ENCODE results near the gene TMOD3.

TMOD3 gene

DNA sequence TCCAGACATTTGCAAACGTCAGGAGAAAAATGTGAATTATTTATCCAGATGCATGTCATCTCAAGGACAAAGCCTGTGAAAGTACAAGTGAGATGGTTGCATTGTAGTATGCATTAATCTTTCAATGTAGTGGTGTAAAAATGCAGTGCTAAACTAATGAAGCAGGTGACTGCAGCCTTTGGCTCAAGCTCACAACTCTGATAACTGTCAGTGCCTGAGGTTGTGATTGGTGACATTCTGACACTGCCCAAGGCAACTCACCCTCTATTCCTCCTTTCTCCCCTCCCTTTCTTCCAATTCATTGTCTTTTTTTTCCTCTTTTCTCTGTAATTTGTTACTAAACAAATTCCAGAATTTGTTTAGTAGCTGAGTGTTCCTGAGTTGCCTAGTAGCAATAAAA is 20.0 kb upstream of the TMOD3 start:
- H3K36me3 ChIP-seq (ENCODE audit: control insufficient read depth in 2 of 2, insufficient read depth in 1 of 2, low read length in 2 of 2) = peaks cover 0 to 13% of the 10 kb centered on the region in 2 experiments; a peak in 1 of 3 replicates
- no peaks in the 10 kb centered on the region for H3K9me3 ChIP-seq (ENCODE audit: control insufficient read depth, insufficient read depth, low read depth, low read length)
- ChIA-PET POLR2A (no interaction called here), CTCF (interaction anchor here (0.6 kb wide), 2 partner anchors 26 to 80 kb away, joined by 3 to 4 read pairs; no protein-coding TSS in a partner anchor)
- no peak overlapping the region for H3K4me3 ChIP-seq (ENCODE audit: low read depth, low read length)
- no peaks in the 10 kb centered on the region for H3K4me1 ChIP-seq (ENCODE audit: control insufficient read depth, insufficient read depth, low read length)
- no peak overlapping the region for H3K27ac ChIP-seq (ENCODE audit: extremely low read depth, low read depth, low read length)
- TF ChIP-seq ZNF121 (tag by site-specific recombination; IDR thresholded peaks at IDR 0.05) (no peak), ZBTB48 (tag by site-specific recombination; IDR thresholded peaks at IDR 0.05) (no peak), REPIN1 (tag by site-specific recombination; IDR thresholded peaks at IDR 0.05; ENCODE audit: low read depth) (no peak), HOXC10 (CRISPR knock-in tag; IDR thresholded peaks at IDR 0.05) (no peak), ZNF560 (tag by site-specific recombination; IDR thresholded peaks at IDR 0.05; ENCODE audit: borderline replicate concordance) (no peak), ZNF830 (tag by site-specific recombination; IDR thresholded peaks at IDR 0.05; ENCODE audit: low read depth) (no peak), ZNF791 (tag by site-specific recombination; IDR thresholded peaks at IDR 0.05) (no peak), ZSCAN30 (tag by site-specific recombination; IDR thresholded peaks at IDR 0.05) (no peak), ZNF311 (tag by site-specific recombination; IDR thresholded peaks at IDR 0.05; ENCODE audit: borderline replicate concordance) (no peak), SCRT1 (tag by site-specific recombination; IDR thresholded peaks at IDR 0.05; ENCODE audit: borderline replicate concordance) (no peak), ZNF600 (tag by site-specific recombination; IDR thresholded peaks at IDR 0.05) (no peak), ZNF354C (tag by site-specific recombination; IDR thresholded peaks at IDR 0.05; ENCODE audit: borderline replicate concordance, low read depth) (no peak), ZBTB8A (tag by site-specific recombination; IDR thresholded peaks at IDR 0.05) (no peak), TCF7L2 (IDR thresholded peaks at IDR 0.05; ENCODE audit: borderline replicate concordance, low read depth, low read length) (no peak), ZNF132 (tag by site-specific recombination; IDR thresholded peaks at IDR 0.05; ENCODE audit: borderline replicate concordance) (no peak), ZNF341 (tag by site-specific recombination; IDR thresholded peaks at IDR 0.05; ENCODE audit: low read depth) (no peak), GFI1B (tag by site-specific recombination; IDR thresholded peaks at IDR 0.05) (no peak)
- TF ChIP-seq, protein P1, sequence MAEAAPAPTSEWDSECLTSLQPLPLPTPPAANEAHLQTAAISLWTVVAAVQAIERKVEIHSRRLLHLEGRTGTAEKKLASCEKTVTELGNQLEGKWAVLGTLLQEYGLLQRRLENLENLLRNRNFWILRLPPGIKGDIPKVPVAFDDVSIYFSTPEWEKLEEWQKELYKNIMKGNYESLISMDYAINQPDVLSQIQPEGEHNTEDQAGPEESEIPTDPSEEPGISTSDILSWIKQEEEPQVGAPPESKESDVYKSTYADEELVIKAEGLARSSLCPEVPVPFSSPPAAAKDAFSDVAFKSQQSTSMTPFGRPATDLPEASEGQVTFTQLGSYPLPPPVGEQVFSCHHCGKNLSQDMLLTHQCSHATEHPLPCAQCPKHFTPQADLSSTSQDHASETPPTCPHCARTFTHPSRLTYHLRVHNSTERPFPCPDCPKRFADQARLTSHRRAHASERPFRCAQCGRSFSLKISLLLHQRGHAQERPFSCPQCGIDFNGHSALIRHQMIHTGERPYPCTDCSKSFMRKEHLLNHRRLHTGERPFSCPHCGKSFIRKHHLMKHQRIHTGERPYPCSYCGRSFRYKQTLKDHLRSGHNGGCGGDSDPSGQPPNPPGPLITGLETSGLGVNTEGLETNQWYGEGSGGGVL (tag by site-specific recombination; IDR thresholded peaks at IDR 0.05) = no peak

DNA sequence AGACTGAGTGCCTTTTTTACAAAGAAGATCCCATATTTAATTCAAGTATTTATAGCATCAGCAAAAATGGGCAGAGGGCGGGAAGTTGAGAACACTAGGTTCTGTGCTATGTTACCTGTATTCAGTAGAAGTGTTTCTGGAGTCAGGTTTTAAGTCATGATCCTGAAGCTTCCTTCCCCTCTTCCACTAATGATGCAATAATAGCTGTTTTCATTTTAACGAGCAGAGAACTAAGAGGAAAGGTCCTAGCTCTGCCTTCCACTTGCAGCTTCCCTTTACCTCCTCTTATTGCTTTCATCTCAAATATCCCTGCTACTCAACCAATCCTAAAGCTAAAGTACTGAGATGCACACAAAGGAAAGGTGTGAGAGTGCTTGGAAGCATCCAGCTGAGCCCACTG is 16.9 kb upstream of the TMOD3 start:
- no peaks in the 10 kb centered on the region for H3K9me3 ChIP-seq (ENCODE audit: control insufficient read depth, insufficient read depth, low read depth, low read length)
- no peak overlapping the region for H3K27ac ChIP-seq (ENCODE audit: extremely low read depth, low read depth, low read length)
- no peaks in the 10 kb centered on the region for H3K4me1 ChIP-seq (ENCODE audit: control insufficient read depth, insufficient read depth, low read length)
- no peaks in the 10 kb centered on the region for H3K36me3 ChIP-seq (ENCODE audit: control insufficient read depth in 2 of 2, insufficient read depth in 1 of 2, low read length in 2 of 2)
- TF ChIP-seq ZNF140 (tag by site-specific recombination; IDR thresholded peaks at IDR 0.05) = no peak
- TF ChIP-seq ZNF214 (tag by site-specific recombination; IDR thresholded peaks at IDR 0.05; ENCODE audit: borderline replicate concordance) = no peak
- POLR2A ChIA-PET = no interaction called here
- no peak overlapping the region for H3K4me3 ChIP-seq (ENCODE audit: low read depth, low read length)
- CTCF ChIA-PET = interaction anchor here (0.7 to 1.1 kb wide), 2 partner anchors 11 to 941 kb away, joined by 3 to 4 read pairs; no protein-coding TSS in a partner anchor

DNA sequence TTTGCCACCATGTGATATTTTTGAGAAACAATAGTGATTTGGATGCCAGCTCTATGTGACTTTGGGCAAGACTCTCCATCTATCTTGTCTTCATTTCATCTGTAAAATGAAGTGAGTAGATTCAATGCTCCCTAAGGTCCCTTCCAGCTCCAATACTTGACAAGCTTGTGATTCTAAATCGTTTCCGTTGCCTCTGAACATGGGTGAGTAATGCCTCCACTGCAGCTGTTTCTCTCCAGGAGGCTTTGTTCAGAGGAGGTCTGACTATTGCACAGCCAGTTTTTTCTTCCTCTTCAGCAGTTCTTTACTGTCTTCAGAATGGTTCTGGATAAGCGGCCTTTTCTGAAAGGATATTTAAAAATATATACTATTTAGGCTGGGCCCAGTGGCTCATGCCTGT is 14.8 kb upstream of the TMOD3 start:
- no peaks in the 10 kb centered on the region for H3K4me1 ChIP-seq (ENCODE audit: control insufficient read depth, insufficient read depth, low read length)
- ChIA-PET CTCF (interaction anchor here (0.7 to 1.0 kb wide), 3 partner anchors 10 to 77 kb away, joined by 3 to 5 read pairs (median 3); partner anchors contain the start of gene LYSMD2), POLR2A (no interaction called here)
- no peak overlapping the region for H3K4me3 ChIP-seq (ENCODE audit: low read depth, low read length)
- H3K9me3 ChIP-seq (ENCODE audit: control insufficient read depth, insufficient read depth, low read depth, low read length) = no peaks in the 10 kb centered on the region
- no peaks in the 10 kb centered on the region for H3K36me3 ChIP-seq (ENCODE audit: control insufficient read depth in 2 of 2, insufficient read depth in 1 of 2, low read length in 2 of 2)
- no peak overlapping the region for H3K27ac ChIP-seq (ENCODE audit: extremely low read depth, low read depth, low read length)
- TF ChIP-seq ZNF544 (tag by site-specific recombination; IDR thresholded peaks at IDR 0.05) = no peak
- TF ChIP-seq, protein P2, sequence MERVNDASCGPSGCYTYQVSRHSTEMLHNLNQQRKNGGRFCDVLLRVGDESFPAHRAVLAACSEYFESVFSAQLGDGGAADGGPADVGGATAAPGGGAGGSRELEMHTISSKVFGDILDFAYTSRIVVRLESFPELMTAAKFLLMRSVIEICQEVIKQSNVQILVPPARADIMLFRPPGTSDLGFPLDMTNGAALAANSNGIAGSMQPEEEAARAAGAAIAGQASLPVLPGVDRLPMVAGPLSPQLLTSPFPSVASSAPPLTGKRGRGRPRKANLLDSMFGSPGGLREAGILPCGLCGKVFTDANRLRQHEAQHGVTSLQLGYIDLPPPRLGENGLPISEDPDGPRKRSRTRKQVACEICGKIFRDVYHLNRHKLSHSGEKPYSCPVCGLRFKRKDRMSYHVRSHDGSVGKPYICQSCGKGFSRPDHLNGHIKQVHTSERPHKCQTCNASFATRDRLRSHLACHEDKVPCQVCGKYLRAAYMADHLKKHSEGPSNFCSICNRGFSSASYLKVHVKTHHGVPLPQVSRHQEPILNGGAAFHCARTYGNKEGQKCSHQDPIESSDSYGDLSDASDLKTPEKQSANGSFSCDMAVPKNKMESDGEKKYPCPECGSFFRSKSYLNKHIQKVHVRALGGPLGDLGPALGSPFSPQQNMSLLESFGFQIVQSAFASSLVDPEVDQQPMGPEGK (tag by site-specific recombination; IDR thresholded peaks at IDR 0.05) = no peak
- TF ChIP-seq, protein P3, sequence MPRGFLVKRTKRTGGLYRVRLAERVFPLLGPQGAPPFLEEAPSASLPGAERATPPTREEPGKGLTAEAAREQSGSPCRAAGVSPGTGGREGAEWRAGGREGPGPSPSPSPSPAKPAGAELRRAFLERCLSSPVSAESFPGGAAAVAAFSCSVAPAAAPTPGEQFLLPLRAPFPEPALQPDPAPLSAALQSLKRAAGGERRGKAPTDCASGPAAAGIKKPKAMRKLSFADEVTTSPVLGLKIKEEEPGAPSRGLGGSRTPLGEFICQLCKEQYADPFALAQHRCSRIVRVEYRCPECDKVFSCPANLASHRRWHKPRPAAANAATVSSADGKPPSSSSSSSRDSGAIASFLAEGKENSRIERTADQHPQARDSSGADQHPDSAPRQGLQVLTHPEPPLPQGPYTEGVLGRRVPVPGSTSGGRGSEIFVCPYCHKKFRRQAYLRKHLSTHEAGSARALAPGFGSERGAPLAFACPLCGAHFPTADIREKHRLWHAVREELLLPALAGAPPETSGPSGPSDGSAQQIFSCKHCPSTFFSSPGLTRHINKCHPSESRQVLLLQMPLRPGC (tag by site-specific recombination; IDR thresholded peaks at IDR 0.05) = no peak
- TF ChIP-seq YY2 (tag by site-specific recombination; IDR thresholded peaks at IDR 0.05) = no peak
- TF ChIP-seq ZNF121 (tag by site-specific recombination; IDR thresholded peaks at IDR 0.05) = no peak
- no peak for TF ChIP-seq ZNF169 (tag by site-specific recombination; IDR thresholded peaks at IDR 0.05)
- TF ChIP-seq, protein P4, sequence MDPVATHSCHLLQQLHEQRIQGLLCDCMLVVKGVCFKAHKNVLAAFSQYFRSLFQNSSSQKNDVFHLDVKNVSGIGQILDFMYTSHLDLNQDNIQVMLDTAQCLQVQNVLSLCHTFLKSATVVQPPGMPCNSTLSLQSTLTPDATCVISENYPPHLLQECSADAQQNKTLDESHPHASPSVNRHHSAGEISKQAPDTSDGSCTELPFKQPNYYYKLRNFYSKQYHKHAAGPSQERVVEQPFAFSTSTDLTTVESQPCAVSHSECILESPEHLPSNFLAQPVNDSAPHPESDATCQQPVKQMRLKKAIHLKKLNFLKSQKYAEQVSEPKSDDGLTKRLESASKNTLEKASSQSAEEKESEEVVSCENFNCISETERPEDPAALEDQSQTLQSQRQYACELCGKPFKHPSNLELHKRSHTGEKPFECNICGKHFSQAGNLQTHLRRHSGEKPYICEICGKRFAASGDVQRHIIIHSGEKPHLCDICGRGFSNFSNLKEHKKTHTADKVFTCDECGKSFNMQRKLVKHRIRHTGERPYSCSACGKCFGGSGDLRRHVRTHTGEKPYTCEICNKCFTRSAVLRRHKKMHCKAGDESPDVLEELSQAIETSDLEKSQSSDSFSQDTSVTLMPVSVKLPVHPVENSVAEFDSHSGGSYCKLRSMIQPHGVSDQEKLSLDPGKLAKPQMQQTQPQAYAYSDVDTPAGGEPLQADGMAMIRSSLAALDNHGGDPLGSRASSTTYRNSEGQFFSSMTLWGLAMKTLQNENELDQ (tag by site-specific recombination; IDR thresholded peaks at IDR 0.05; ENCODE audit: low read depth) = no peak

Data from HEK293 (cell line).